MCF 10A (cell line): ENCODE measurements around the gene DIDO1. TPM values are rescaled to one million over a fixed set of nuclear protein-coding genes. Genes with fewer than 3 reads are reported as not detected.

ENCODE experiments used
- BruUV-seq: library from RNA; stranded (reverse); fragments of 400-500 nt; replicated peaks from 2 replicates; lab custom pipeline; 2021; lab: Mats Ljungman, UMichigan
- CTCF ChIA-PET: fragments of 300-600 bp; sonication (Branson Sonifier 250); formaldehyde crosslinking; extraction: SDS; loops from one replicate; lab custom pipeline; 2021; ENCODE audit warnings: antibody characterized with exemption, inconsistent platforms; lab: Yijun Ruan, JAX
- POLR2A ChIA-PET: fragments of 300-600, 350-650 bp; sonication (Branson Sonifier 250); formaldehyde crosslinking; extraction: SDS; loops from one replicate; lab custom pipeline; 2020; ENCODE audit warnings: antibody characterized with exemption, inconsistent platforms; lab: Yijun Ruan, JAX
- DNase-seq: peaks from one replicate; pipeline ENCODE4 v3.0.0-alpha.2; 2018; ENCODE audit not compliant: unreplicated experiment
- H3K27ac Mint-ChIP-seq: one replicate; pipeline ENCODE4 v1.8.0; 2022; ENCODE audit warnings: mild to moderate bottlenecking, low read depth, mixed read lengths; ENCODE audit not compliant: unreplicated experiment
- H3K27me3 Mint-ChIP-seq: one replicate; pipeline ENCODE4 v1.8.0; 2022; ENCODE audit warnings: mixed read lengths; ENCODE audit not compliant: insufficient read depth, unreplicated experiment
- H3K36me3 Mint-ChIP-seq: one replicate; pipeline ENCODE4 v1.8.0; 2022; ENCODE audit warnings: mild to moderate bottlenecking, moderate library complexity, mixed read lengths; ENCODE audit not compliant: insufficient read depth, unreplicated experiment
- H3K4me1 Mint-ChIP-seq: one replicate; pipeline ENCODE4 v1.8.0; 2022; ENCODE audit warnings: mixed read lengths; ENCODE audit not compliant: insufficient read depth, unreplicated experiment
- H3K4me3 Mint-ChIP-seq: one replicate; pipeline ENCODE4 v1.8.0; 2022; ENCODE audit warnings: mild to moderate bottlenecking, moderate library complexity, mixed read lengths; ENCODE audit not compliant: unreplicated experiment
- H3K9me3 Mint-ChIP-seq: one replicate; pipeline ENCODE4 v1.8.0; 2022; ENCODE audit warnings: mixed read lengths; ENCODE audit not compliant: unreplicated experiment
- CTCF ChIP-seq: fragments of 200-600 bp; IDR thresholded peaks from one replicate; pipeline ENCODE4 v1.8.0; 2022; ENCODE audit warnings: antibody characterized with exemption, mild to moderate bottlenecking; ENCODE audit not compliant: unreplicated experiment
- intact Hi-C: fragments of 100-400 bp; cut with micrococcal nuclease; formaldehyde crosslinking; loops from 2 replicates; pipeline ENCODE4 v1.14.1; 2022
- total RNA-seq: library from RNA; stranded (reverse); gene quantifications from 2 replicates; pipeline ENCODE4 v1.2.3, GENCODE V29; 2022

The DIDO1 gene
- total RNA-seq, 1 experiment from 2014 or later, result 36.8 TPM

- no peaks in the 10 kb centered on the region for H3K27me3 Mint-ChIP-seq
Measured at GRCh38 chr20:62830251-62830650, 96.1 kb downstream of the DIDO1 start.

GRCh38 chr20:62829231-62830230 is 96.8 kb downstream of the DIDO1 start:
- BruUV-seq, result no TSS peak
- no peaks in the 10 kb centered on the region for H3K9me3 Mint-ChIP-seq
- intact Hi-C loops, result no loop called here

More at GRCh38 chr20:62830251-62830650, 96.1 kb downstream of the DIDO1 start:
- Mint-ChIP-seq H3K9me3 (no peaks in the 10 kb centered on the region), H3K4me1 (peaks cover 14% of the 10 kb centered on the region), H3K36me3 (peaks cover 2% of the 10 kb centered on the region), H3K4me3 (no peak overlapping the region), H3K27ac (no peak overlapping the region)
- BruUV-seq, result no TSS peak
- intact Hi-C loops, result no loop called here
- CTCF ChIA-PET, result no interaction called here
- DNase-seq, result no peak
- POLR2A ChIA-PET, result no interaction called here
- TF ChIP-seq CTCF, result no peak

DNA sequence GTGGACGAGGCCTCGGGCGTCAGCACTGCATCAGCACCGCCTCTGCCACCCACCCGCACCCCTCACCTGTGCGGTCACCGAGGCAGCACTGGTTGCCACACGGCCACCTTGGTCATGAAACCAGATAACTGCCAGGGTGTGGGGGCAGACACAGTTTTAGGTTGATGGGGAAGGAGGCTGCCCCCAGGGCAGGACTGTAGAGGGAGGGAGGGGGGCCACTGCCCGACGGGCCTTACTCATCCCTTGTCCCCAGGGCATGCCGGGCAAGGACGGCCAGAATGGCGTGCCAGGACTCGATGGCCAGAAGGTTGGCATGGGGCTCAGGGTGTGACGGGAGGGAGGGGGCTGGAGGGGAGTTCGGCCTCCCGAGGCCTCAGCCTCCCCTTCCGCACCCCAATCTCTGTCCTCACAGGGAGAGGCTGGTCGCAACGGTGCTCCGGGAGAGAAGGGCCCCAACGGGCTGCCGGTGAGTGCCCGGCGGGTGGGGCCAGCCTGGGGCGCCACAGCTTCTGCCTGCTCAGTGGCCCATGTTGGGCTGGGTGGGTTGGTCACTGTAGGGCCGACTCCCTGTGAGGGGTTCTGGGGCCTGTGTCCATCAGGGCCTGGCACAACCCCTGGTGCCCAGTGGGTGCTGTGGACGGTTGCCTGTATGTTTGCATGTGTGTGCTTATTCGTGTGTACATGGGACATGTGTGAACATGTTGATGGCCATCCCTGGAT is 97.6 kb downstream of the DIDO1 start:
- ChIA-PET POLR2A (interaction anchor here (0.6 kb wide), 1 partner anchor 23 kb away, joined by 3 read pairs; no protein-coding TSS in a partner anchor), CTCF (no interaction called here)
- DNase-seq, result no peak
- no peak overlapping the region for H3K4me3 Mint-ChIP-seq
- H3K36me3 Mint-ChIP-seq, result no peaks in the 10 kb centered on the region
- intact Hi-C loops, result no loop called here
- H3K27ac Mint-ChIP-seq, result no peak overlapping the region
- no peaks in the 10 kb centered on the region for H3K9me3 Mint-ChIP-seq
- H3K4me1 Mint-ChIP-seq, result peaks cover 14% of the 10 kb centered on the region
- no peaks in the 10 kb centered on the region for H3K27me3 Mint-ChIP-seq
- BruUV-seq, result no TSS peak
- TF ChIP-seq CTCF, result no peak

More at GRCh38 chr20:62829231-62830230, 96.8 kb downstream of the DIDO1 start:
- TF ChIP-seq CTCF, result no peak
- ChIA-PET POLR2A (no interaction called here), CTCF (no interaction called here)
- H3K4me3 Mint-ChIP-seq, result no peak overlapping the region
- no peak overlapping the region for H3K27ac Mint-ChIP-seq
- no peak for DNase-seq
- no peaks in the 10 kb centered on the region for H3K27me3 Mint-ChIP-seq
- H3K4me1 Mint-ChIP-seq, result peaks cover 14% of the 10 kb centered on the region
- no peaks in the 10 kb centered on the region for H3K36me3 Mint-ChIP-seq

- ChIA-PET CTCF (interaction anchor here (0.6 kb wide), 1 partner anchor 113 kb away, joined by 3 read pairs; no protein-coding TSS in a partner anchor), POLR2A (interaction anchor here (0.6 kb wide), 1 partner anchor 22 kb away, joined by 3 read pairs; no protein-coding TSS in a partner anchor)
- no peak overlapping the region for H3K4me3 Mint-ChIP-seq
- TF ChIP-seq CTCF, result no peak
- intact Hi-C loops, result no loop called here
- H3K9me3 Mint-ChIP-seq, result no peaks in the 10 kb centered on the region
- H3K27ac Mint-ChIP-seq, result no peak overlapping the region
- DNase-seq, result no peak
- BruUV-seq, result no TSS peak
- H3K36me3 Mint-ChIP-seq, result no peaks in the 10 kb centered on the region
- peaks cover 14% of the 10 kb centered on the region for H3K4me1 Mint-ChIP-seq
- no peaks in the 10 kb centered on the region for H3K27me3 Mint-ChIP-seq
Measured at GRCh38 chr20:62828051-62828450, 98.3 kb downstream of the DIDO1 start.
